DMS114 treated with DMSO at 0.1 percent for 48 hours (cell line): Measurements from ENCODE around the gene STC2.
A peak's percentile ranks its signal among the peaks of the same experiment; 100 is the strongest.
"Not testable (repeated sequence)": the region's sequence is repeated elsewhere in the genome, so short reads cannot be mapped to it uniquely, and the experiment has no call there.

Source experiments
- DNase-seq: peaks from one replicate; lab custom pipeline; 2025; ENCODE audit not compliant: unreplicated experiment; lab: John Stamatoyannopoulos, UW

STC2 gene, protein sequence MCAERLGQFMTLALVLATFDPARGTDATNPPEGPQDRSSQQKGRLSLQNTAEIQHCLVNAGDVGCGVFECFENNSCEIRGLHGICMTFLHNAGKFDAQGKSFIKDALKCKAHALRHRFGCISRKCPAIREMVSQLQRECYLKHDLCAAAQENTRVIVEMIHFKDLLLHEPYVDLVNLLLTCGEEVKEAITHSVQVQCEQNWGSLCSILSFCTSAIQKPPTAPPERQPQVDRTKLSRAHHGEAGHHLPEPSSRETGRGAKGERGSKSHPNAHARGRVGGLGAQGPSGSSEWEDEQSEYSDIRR

DNA sequence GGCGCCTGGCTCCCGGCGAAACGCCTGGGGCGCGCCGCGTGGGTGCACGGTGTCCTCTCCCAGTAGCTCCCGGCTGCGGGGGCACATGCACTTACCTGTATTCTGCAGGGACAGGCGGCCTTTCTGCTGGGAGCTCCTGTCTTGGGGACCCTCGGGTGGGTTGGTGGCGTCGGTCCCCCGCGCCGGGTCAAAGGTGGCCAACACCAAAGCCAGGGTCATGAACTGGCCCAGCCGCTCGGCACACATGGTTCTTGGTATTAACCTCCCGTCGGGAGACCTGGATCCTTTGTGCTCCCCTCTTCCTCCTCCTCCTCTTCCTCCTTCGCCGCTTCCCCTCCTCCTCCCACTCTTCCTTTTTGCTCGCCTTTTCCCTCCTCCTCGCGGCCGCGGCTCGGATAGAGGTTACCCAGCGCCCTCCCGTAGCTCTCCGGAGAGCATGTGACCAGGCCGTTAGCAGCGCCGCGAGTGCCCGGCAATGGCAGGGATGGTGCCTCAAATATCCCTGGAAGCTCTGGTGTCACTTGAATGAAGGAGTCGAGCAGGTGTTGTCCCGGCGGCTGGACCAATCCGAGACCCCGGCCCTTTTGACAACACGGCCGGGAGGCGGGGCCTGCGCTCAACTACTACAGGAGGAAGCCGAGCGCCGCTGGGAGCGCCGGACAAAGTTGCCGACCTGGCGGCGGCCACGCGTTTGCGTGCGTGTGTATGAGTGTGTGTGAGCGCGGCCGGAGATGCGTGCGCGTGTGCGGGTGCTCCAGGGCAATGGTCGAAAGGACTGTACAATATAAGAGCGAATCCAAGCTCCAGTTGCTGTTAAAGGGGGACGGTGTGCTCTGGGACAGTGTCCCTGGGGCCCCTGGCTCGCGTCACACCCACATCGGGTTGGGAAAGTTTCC lies at the start of gene STC2:
Gene STC2 (minus strand): TSS at position 467 of the 896 bp plus-strand sequence. CDS start 221 bp downstream, at position 246.
- peak; percentile 72 for DNase-seq

DNA sequence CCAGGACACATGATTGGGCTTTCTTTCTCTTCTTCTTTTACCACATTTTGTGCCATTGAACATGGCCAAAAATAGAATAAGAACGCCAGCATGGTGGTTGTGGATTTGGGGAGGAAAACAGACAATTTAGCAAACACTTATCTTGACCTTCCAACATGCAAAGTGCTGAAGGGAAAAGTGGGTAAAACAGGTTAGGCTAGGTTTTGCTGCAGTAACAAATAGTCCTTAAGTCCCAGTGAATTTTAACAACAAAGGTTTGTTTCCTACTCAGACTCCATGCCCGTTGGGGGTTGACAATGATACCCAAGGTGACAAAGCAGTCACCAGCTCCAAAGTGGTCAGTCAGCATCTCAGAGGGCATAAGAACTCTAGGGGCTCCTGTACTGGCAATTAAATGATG lies 43.2 kb upstream of the STC2 start:
- no peak for DNase-seq

GRCh38 chr5:173363406-173363805 lies 35.2 kb upstream of the STC2 start:
- not testable (repeated sequence) for DNase-seq

DNA sequence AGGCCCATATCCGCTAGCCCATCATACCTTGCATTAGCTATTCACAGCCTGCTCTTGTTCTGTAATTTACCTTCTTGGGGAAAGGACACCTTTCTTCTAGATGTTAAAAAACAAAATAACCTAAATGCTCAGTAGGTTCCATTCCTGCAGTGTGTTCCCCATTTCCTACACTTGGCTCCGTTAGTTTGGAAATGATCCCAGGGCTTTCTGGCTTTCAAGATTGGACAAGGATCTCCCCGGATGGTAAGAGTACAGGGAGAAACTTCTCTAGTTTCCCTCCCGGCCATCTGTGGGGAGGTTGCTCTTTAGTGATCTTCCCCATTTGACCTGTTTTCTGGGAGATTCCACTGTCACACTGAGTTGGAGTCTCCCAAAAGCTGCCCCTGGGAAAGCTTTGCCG lies 27.3 kb upstream of the STC2 start:
- no peak for DNase-seq

GRCh38 chr5:173354645-173355044 lies 26.4 kb upstream of the STC2 start:
- no peak for DNase-seq

GRCh38 chr5:173352366-173353349 lies 24.4 kb upstream of the STC2 start:
- DNase-seq = no peak

- no peak for DNase-seq
Observed at GRCh38 chr5:173342813-173343755, 14.9 kb upstream of the STC2 start.

- no peak for DNase-seq
Observed at GRCh38 chr5:173341961-173342430, 13.8 kb upstream of the STC2 start.

DNA sequence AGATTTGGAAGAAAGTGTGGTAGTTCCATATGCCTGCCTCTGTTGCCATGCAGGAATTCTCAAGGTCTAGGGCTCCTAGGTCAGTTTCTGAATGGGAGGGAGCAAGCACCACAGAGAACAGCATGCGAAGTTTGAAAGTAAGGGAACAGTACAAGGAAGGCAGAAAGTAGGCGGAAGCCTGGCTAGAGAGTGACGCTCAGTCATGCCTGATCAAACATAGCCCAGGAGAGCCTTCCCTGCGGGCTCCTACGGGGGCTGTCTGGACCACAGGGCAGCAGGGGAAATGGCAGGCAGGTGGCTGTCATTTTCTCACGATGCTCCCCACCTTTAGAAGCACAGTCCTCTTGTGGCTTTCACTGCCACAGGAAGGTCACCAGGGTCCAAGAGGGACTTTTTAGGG lies 12.8 kb upstream of the STC2 start:
- no peak for DNase-seq

GRCh38 chr5:173340451-173340850 lies 12.2 kb upstream of the STC2 start:
- no peak for DNase-seq

DNA sequence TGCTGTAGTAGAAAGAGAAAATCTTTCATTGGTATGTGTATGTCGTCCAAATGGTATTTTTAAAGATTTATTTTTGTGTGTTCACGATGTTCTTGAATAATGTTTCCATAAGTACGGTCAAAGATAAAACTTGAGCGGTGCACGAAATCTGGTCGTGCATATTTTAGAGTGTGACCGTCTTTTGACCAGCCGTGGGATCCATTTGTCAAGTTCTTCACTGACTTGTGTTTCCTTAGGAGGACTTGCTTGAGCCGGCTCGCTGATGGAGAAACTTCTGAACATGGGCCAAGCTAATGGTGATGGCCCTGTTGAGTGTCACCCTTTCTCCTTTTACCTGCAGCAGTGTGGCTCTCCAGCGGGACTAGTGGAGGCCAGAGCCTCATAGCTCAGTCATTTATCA lies 11.1 kb upstream of the STC2 start:
- DNase-seq = no peak

DNA sequence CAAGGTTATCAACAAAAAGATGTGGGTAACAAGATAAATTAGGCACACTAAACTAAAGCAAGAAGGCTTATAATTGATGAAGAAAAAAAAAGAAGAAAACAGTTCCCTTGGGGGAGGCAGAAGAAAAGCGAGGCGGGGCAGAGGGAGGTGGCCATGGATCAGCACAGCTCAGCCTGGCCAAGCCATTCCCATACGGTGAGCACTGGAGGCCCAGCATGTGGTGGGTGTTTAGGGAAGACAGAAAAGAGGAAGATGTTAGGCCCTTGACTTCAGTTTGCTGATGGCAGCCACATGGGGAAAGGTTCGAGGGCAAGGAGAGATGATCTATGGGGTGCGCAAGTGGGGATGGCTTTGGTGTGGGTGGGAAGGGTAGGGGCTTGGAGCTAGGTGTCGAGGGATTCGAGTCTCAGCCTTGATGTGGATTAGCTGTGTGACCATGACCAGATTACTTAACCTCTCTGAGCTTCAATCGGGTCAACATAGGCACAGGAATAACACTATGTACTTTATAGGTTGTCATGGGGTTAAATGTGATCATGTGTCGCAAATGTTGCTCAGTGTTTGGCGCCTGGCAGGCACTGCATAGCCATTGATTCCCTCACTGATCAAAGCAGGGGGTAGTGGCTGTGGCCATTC lies 10.3 kb upstream of the STC2 start:
- DNase-seq = no peak

- no peak for DNase-seq
Observed at GRCh38 chr5:173334808-173335207, 6.6 kb upstream of the STC2 start.

- no peak for DNase-seq
Observed at GRCh38 chr5:173333925-173334661, 5.9 kb upstream of the STC2 start.

DNA sequence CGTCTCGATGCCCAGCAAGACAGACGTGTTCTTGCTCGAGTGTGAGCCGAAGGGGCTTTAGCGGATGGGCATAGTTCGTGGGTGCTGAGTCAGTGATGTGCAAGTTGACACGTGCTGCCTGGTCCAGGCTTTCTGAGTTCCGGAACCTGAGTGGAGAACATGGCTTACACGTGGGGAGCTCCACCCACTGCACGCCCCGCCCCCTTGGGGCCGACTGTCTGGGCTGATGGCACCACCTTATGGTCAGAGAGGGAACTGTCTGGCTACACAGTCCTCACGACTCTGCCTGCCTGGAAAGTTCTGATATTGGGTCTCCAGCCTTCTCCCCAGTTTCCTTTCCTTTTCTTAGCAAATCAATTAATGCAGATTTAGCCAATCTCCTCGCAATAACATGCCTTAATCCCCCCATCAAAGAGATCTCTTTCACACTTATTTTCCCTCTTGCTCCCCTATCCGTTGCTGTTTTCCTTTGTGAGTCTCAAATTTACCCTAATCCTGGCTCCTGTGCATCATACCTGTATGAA lies 3.8 kb upstream of the STC2 start:
- peak; percentile 75 for DNase-seq

- no peak for DNase-seq
Observed at GRCh38 chr5:173331287-173331686, 3.1 kb upstream of the STC2 start.

DNA sequence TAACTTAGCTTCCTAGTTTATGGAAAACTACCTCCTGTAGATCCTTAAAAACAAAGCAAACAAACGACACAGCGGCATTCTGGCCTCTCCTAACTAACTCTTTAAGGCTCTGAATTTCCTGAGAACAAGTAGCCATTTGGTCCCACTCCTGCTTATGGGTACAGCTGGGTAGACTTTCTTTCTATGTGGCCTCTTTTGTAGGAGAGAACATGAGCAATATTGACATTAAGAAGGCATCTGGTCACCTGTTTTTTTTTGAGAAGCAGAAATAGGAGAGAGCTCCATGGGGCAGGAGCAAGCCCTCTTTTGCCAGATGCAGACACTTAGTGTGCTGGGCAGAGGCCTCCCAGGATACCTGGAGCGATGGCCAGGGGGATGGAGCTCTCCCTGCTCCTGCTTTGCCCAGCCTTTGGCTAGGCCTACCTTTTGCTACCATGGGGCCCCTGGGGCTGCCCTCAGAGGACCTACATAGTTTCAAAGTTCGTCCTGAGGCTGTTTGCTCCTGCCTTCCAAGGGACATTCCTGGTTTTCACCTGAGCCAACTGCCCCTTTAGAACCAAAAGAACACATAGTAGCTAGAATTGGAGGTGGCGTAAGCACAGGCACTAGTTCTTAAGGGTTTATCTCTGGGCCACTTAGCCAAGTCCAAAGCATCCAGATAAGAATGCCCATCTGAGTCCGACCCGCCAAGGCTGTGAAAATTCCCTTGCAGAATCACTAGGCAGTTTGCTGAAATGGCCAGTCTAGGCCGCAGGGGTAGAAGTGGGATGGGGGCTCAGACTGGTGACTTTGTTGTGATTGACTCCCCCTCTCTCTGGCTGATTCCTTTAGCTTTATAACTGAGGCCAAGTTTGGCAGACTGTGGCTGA lies 2.4 kb upstream of the STC2 start:
- no peak for DNase-seq
